Effector memory CD8-positive, alpha-beta T cell (primary cell): ENCODE results near the gene MUC2.

Source experiments
- ATAC-seq: fragments of 150-1000 bp; cut with Tn5 transposase; replicated peaks from 2 replicates; pipeline ENCODE4 v1.10.0; 2021; ENCODE audit warnings: mild to moderate bottlenecking, moderate library complexity
- DNase-seq, 3 experiments: peaks; one replicate each; pipeline ENCODE4 v3.0.0; 2021
- H3K27ac Mint-ChIP-seq, 2 donors: one replicate each; pipeline ENCODE4 v1.8.0; 2022; ENCODE audit warnings: mild to moderate bottlenecking in 2 of 2, mixed read lengths in 2 of 2, moderate library complexity in 2 of 2
- H3K27me3 Mint-ChIP-seq, 2 donors: one replicate each; pipeline ENCODE4 v1.8.0; 2022; ENCODE audit warnings: mixed read lengths in 2 of 2
- H3K36me3 Mint-ChIP-seq: one replicate; pipeline ENCODE4 v1.8.0; 2022; ENCODE audit warnings: mild to moderate bottlenecking, moderate library complexity, mixed read lengths; ENCODE audit not compliant: insufficient read depth
- H3K4me1 Mint-ChIP-seq, 2 donors: one replicate each; pipeline ENCODE4 v1.8.0; 2022; ENCODE audit warnings: low read depth in 2 of 2, mixed read lengths in 2 of 2
- H3K4me3 Mint-ChIP-seq, 2 donors: one replicate each; pipeline ENCODE4 v1.8.0; 2022; ENCODE audit warnings: mild to moderate bottlenecking in 2 of 2, mixed read lengths in 2 of 2, moderate library complexity in 2 of 2
- H3K9me3 Mint-ChIP-seq, 2 donors: one replicate each; pipeline ENCODE4 v1.8.0; 2022; ENCODE audit warnings: mixed read lengths in 2 of 2

Gene MUC2

DNA sequence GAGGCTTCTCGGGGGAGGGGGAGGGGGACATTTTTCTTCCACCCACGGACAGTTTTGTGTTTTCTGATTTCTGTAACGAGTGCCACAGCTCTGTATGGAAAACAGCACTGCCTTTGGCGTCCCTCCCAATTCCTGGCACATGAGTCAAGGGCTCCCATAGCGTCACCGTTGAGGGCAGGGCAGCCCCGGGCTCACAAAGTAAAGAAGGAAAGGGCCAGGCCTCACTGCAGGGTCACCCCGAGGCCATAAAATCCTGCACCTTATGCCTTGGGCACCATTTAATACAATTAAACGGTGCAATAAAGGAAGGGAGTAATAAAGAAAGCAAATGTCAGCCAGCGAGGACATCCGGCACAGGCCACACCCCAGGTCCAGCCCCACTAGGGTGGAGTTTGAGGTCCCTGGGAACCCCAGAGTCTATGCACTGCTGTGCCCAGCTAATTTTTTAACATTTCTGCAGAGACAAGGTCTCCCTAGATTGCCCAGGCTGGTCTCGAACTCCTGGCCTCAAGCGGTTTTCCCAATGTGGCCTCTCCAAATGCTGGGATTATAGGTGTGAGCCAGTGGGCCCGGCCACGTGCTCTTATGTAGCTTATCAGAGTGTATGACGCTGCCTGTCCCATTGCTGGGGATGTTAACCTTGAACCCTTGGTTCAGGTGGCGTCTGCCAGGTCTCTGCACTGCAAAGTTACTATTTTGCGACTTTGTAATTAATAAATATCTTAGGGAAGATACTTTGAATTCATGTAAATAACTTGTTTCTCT lies 13.6 kb upstream of the MUC2 start:
- ATAC-seq (no peak), DNase-seq (no peak)
- H3K36me3 Mint-ChIP-seq = no peaks in the 10 kb centered on the region
- peaks cover 0 to 7% of the 10 kb centered on the region in 2 donors for H3K9me3 Mint-ChIP-seq
- H3K27me3 Mint-ChIP-seq = peaks cover 46 to 83% of the 10 kb centered on the region in 2 donors
- H3K4me1 Mint-ChIP-seq = no peaks in the 10 kb centered on the region
- H3K27ac Mint-ChIP-seq = no peak overlapping the region
- H3K4me3 Mint-ChIP-seq = no peak overlapping the region

DNA sequence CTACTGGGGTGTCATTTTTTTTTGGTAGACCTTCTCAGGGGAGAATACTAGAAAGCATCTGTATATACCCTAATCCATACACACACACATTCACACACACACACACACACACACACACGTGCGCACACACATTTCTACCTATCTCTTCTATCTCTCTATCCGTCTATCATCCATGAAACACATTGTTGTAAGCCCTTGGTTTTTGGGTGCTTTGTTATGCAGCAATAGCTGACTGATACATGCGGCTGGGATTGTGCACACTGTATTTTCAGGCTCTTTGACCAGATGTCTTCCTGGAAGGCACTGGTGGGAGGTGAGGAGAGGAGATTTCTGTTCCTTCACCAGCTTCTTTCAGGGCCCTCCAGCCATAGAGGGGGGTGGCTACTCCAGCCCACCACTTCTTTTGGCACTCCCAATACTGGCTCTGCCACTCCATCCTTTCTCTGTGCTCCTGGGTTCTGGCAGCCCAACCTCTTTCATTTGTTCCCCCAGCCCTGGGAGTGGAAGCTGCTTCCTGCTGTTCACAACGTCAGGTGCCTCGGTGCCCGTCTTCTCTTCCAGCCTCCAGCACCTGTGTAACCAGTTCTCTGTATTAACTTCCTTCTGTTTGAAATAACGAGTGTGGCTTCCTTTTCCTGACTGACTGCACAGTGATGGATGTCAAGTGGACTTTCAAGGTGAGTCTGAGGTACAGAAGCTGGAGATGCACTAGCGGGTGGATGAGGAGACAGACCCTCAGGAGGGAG lies 12.4 kb upstream of the MUC2 start:
- DNase-seq (no peak), ATAC-seq (no peak)
- H3K9me3 Mint-ChIP-seq = peaks cover 0 to 7% of the 10 kb centered on the region in 2 donors
- H3K36me3 Mint-ChIP-seq = no peaks in the 10 kb centered on the region
- no peaks in the 10 kb centered on the region for H3K4me1 Mint-ChIP-seq
- peaks cover 41 to 71% of the 10 kb centered on the region in 2 donors for H3K27me3 Mint-ChIP-seq
- H3K4me3 Mint-ChIP-seq = no peak overlapping the region
- H3K27ac Mint-ChIP-seq = no peak overlapping the region

DNA sequence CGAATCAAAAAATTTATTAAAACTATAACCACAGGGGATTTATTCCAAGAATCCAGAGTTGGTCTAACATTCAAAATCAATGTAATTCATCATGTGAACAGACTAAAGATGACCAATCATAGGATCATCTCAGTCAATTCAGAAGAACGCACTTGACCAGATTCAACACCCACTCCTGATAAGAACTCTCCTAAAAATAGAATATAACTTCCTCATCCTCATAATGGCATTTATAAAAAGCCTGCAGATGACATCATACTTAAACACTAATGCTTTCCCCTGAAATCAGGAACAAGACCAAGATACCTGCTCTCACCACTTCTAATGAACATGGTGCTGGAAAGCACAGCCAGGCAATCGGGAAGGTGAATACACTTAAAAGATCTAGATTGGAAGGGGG lies 10.5 kb upstream of the MUC2 start:
- DNase-seq (no peak), ATAC-seq (no peak)
- Mint-ChIP-seq H3K9me3 (peaks cover 0 to 7% of the 10 kb centered on the region in 2 donors), H3K4me1 (no peaks in the 10 kb centered on the region), H3K27ac (no peak overlapping the region), H3K4me3 (no peak overlapping the region), H3K36me3 (no peaks in the 10 kb centered on the region), H3K27me3 (peaks cover 28 to 55% of the 10 kb centered on the region in 2 donors)

DNA sequence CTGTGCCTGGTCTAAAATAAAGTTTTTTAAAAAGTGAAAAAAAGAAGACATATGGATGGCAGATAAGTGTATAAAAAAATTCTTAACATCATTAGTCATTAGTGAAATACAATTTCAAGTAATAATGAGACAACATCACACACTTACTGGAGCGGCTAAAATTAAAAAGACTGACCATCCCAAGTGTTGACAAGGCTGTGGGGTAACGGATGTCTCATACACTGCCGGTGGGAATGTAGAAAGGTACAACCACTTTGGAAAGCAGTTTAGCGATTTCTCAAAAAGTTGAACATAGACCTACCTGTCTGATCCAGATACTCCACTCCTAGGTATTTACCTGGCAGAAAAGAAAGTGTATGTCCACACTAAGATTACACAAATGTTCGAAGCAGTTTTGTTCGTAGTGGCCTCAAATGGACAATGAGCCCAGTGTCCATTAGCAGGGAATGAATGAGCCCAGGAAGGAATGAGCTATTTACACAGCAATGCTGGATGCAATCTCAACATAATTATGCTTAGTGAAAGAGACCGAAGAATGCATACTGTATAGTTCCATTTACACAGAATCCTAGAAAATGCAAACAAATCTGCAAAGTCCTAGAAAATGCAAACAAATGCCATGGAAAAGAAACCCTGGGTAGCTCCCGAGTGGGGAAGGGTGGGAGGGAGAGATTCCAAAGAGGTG lies 6.7 kb upstream of the MUC2 start:
- no peak for ATAC-seq
- no peak overlapping the region for H3K4me3 Mint-ChIP-seq
- H3K4me1 Mint-ChIP-seq = peaks cover 0 to 2% of the 10 kb centered on the region in 2 donors
- H3K9me3 Mint-ChIP-seq = no peaks in the 10 kb centered on the region
- H3K27ac Mint-ChIP-seq = no peak overlapping the region
- no peaks in the 10 kb centered on the region for H3K36me3 Mint-ChIP-seq
- peaks cover 6 to 54% of the 10 kb centered on the region in 2 donors for H3K27me3 Mint-ChIP-seq
- no peak for DNase-seq

DNA sequence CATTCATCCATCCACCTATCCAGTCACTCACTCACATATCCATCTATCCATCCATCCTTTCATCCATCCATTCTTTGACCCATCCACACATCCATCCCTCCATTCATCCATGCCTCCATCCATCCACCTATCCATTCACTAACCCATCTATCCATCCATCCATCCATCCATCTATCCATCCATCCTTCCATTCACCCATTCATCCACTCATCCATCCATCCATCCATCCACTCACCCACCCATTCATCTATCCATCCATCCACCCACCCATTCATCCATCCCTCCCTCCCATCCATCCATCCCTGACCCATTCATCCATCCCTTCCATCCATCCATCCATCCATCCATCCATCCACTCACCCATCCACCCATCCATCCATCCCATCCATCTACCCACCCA lies 4.9 kb upstream of the MUC2 start:
- peaks cover 6 to 38% of the 10 kb centered on the region in 2 donors for H3K27me3 Mint-ChIP-seq
- H3K9me3 Mint-ChIP-seq = no peaks in the 10 kb centered on the region
- ATAC-seq (no peak), DNase-seq (no peak)
- peaks cover 0 to 2% of the 10 kb centered on the region in 2 donors for H3K4me1 Mint-ChIP-seq
- no peak overlapping the region for H3K4me3 Mint-ChIP-seq
- no peak overlapping the region for H3K27ac Mint-ChIP-seq
- H3K36me3 Mint-ChIP-seq = no peaks in the 10 kb centered on the region

DNA sequence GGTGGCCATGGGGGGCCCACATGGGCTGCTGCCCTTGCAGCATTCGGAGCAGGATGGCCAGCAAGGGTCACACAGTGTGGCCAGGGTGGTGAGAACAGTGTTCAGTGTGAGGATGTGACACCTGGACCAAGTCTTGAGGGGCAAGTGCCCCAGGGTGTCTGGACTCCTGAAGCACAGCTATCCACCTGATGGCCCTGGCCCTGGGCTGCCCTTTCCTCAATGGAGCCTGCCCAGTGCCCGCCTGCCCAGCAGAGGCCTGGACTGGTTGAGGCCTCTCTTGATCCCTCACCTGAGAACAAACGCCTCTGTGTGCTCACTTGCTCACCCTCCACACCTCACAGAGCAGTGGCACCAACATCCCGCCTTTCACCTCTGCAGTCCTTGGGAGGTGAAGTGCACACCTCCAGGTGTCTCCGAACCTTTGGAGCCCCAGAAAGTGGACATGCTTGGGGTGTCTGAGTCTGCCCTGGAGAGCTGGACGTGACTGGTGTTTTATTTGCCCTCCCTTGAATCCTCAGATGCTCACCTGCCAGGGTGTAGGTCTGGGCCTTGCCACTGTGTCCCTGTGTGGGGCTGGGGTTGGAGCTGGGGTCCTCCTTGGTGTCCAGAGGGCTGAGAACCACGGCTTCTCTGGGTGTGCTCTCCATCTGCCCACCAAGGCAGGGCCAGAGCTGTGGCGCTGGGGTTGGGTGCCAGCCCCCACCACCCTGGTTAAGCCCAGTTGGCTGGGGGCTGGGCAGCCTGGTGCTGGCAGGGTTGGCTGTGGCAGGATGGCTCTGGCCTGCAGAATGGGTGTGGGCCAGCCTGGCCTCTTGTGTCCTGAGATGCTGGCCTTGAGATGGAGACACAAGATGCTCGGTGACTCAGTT lies 3.8 kb upstream of the MUC2 start:
- ATAC-seq = no peak
- Mint-ChIP-seq H3K27ac (no peak overlapping the region), H3K27me3 (peaks cover 6 to 40% of the 10 kb centered on the region in 2 donors), H3K36me3 (no peaks in the 10 kb centered on the region), H3K9me3 (no peaks in the 10 kb centered on the region), H3K4me3 (no peak overlapping the region), H3K4me1 (peaks cover 0 to 2% of the 10 kb centered on the region in 2 donors)
- no peak for DNase-seq

DNA sequence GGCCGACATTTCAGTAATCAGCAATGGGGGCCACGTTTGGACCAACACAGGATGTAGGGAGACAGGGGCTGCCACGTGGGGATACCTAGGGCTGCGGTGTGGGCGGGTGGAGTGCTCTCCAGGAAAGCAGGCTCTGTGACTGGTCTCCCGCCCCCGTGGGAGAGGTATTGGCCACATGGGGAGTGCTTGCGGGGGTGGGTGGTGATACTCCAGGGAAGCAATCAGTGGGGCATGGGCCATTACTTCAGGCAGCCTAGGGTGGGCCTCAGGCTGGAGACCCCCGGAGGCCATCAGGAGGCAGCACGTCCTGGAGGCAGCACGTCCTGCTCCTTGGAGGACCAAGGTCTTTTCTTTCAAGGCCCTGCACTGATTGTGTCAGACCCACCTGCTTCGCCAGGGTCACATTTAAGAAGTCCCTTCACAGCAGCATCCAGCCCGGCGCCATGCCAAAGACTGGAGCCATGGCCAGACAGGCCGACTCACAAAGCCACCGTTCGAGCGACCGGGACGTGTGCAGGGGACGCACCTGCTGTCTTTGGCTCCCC lies 3.0 kb upstream of the MUC2 start:
- DNase-seq = no peak
- H3K36me3 Mint-ChIP-seq = no peaks in the 10 kb centered on the region
- H3K4me1 Mint-ChIP-seq = peaks cover 0 to 2% of the 10 kb centered on the region in 2 donors

DNA sequence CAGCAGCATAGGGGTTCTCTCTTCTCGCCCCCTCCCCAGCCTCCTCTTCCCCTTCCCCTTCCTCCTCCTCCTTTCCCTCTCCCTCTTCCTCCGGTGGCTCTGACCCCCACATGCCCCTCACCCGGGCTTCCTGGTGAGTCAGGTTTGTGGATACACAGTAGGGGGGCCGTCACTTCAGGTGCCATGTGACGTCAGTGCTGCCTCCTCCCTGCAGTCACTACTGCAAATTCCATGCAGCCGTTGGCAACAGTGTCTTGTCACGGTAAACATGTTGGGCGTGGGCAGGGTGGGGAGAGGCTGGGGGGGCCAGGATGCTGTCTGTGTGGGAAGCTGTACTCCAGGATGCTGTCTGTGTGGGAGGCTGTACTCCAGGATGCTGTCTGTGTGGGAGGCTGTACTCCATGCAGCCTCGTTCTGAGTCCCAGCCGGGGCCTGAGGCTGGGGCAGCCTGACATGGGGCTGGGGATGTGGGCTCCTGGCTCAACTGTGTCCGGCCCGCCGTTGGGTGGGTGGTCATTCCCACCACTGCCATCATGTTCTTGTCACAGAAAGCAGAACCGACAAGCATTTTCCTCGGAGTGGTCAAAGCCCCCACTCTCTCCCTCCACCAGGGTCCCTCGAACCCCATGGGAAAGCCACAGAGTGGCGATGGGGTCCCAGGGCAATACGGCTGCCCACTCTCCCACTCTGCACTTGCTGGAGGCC lies 2.4 kb upstream of the MUC2 start:
- Mint-ChIP-seq H3K9me3 (no peaks in the 10 kb centered on the region), H3K36me3 (no peaks in the 10 kb centered on the region), H3K27ac (no peak overlapping the region), H3K4me1 (peaks cover 0 to 2% of the 10 kb centered on the region in 2 donors), H3K27me3 (peaks cover 7 to 39% of the 10 kb centered on the region in 2 donors), H3K4me3 (no peak overlapping the region)
- ATAC-seq (no peak), DNase-seq (no peak)

More for the DNA sequence above, 3.0 kb upstream of the MUC2 start:
- Mint-ChIP-seq H3K27ac (no peak overlapping the region), H3K9me3 (no peaks in the 10 kb centered on the region), H3K4me3 (no peak overlapping the region), H3K27me3 (peaks cover 7 to 39% of the 10 kb centered on the region in 2 donors)
- no peak for ATAC-seq

DNA sequence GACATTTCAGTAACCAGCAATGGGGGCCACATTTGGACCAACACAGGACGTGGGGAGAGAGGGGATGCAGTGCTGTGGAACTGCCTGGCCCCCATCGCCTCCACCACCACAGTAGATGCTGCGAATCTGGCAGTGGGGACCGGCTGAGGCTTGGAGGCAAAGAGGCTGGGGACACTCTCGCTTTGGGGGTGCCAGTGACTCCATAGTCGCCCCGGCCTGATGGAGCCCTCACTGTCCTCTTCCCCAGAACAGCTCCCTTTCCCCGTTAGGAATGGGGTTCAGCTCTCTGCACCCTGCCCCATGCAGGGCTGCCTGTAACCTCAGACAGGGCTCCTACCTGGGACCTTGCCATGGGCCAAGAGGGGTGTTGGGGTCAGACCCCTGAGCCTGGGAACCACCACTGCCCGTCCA lies 1.8 kb upstream of the MUC2 start:
- Mint-ChIP-seq H3K4me1 (peaks cover 0 to 2% of the 10 kb centered on the region in 2 donors), H3K4me3 (no peak overlapping the region), H3K27ac (no peak overlapping the region), H3K36me3 (no peaks in the 10 kb centered on the region), H3K27me3 (peaks cover 7 to 39% of the 10 kb centered on the region in 2 donors), H3K9me3 (no peaks in the 10 kb centered on the region)
- no peak for ATAC-seq
- DNase-seq = no peak

DNA sequence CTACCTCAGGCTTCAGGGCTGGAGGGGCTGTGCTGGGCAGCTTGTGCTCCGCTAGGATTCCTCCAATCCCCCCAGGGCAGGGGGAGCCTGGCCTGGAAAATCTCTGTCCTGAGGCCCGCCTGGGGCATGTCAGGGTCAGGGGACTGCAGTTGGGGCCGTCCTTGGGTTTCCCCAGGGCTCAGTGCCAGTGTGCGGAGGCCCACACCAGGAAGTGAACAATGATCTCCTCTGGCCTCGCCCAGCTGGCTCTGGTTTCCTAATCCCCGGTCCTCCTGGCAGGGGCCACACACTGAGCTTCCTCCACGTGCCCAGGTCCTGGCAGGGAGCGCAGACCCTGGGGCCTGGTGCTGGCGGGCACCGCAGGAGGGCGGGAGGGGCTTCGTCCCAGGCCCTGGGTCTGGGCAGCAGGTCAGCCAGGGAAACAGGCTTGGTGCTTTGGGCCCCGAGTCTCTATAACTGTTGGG lies 1.4 kb upstream of the MUC2 start:
- Mint-ChIP-seq H3K27ac (no peak overlapping the region), H3K27me3 (peaks cover 7 to 39% of the 10 kb centered on the region in 2 donors), H3K36me3 (no peaks in the 10 kb centered on the region), H3K4me3 (no peak overlapping the region), H3K9me3 (no peaks in the 10 kb centered on the region), H3K4me1 (peaks cover 0 to 2% of the 10 kb centered on the region in 2 donors)
- DNase-seq (no peak), ATAC-seq (no peak)

DNA sequence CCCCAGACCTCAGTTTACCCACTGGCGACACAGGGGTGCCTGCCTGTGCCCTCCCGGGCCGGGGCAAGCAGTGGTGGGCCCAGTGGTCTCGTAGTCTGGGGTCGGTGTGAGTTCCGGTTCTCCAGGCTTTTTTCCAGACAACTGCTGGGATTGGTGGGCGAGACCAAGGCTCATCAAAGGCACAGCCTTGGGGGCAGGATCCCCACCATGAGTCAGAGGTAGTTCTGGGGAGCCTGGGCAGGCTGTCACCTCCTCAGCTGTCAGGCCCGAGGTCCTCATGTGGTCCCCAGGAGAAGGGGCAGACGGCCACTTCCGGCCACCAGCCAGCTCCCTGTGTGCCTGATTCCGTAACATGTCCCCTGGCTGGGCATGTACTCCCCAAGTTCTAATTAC lies 827 bp upstream of the MUC2 start:
- no peak overlapping the region for H3K4me3 Mint-ChIP-seq
- H3K27me3 Mint-ChIP-seq = peaks cover 7 to 39% of the 10 kb centered on the region in 2 donors
- no peaks in the 10 kb centered on the region for H3K36me3 Mint-ChIP-seq
- no peak for ATAC-seq
- no peak for DNase-seq
- no peak overlapping the region for H3K27ac Mint-ChIP-seq
- H3K4me1 Mint-ChIP-seq = peaks cover 0 to 2% of the 10 kb centered on the region in 2 donors
- no peaks in the 10 kb centered on the region for H3K9me3 Mint-ChIP-seq

DNA sequence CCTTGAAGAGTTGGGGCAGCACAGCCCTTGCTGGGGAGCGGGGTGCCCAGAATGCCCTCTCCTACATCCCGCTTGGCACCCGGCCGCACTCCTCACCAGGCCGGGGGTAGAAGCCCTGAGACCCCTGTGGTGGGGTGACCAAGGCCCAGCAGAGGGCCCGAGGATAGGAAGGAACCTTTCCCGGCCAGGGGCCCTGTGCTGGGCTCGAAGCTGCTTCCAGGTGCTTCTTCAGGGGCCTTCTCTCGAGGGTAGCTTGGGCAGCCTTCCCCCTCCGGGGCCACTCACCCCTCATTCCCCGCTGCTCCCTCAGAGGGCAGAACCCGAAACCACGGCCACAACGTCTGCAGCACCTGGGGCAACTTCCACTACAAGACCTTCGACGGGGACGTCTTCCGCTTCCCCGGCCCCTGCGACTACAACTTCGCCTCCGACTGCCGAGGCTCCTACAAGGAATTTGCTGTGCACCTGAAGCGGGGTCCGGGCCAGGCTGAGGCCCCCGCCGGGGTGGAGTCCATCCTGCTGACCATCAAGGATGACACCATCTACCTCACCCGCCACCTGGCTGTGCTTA lies 752 bp downstream of the MUC2 start:
- no peak for DNase-seq
- no peak for ATAC-seq
- peaks cover 0 to 2% of the 10 kb centered on the region in 2 donors for H3K4me1 Mint-ChIP-seq
- H3K27ac Mint-ChIP-seq = no peak overlapping the region
- peaks cover 7 to 33% of the 10 kb centered on the region in 2 donors for H3K27me3 Mint-ChIP-seq
- no peak overlapping the region for H3K4me3 Mint-ChIP-seq
- H3K9me3 Mint-ChIP-seq = no peaks in the 10 kb centered on the region
- H3K36me3 Mint-ChIP-seq = no peaks in the 10 kb centered on the region
